Measurements from ENCODE around the gene ZDHHC13. TPM values are rescaled to one million over a fixed set of nuclear protein-coding genes. Genes with fewer than 3 reads are reported as not detected.

ZDHHC13 gene
- total and polyA plus RNA-seq, 2 of the 8 experiments (the other 6 are each of a cell fraction or from before 2014, with no cell fraction given), result 22.4 to 24.1 TPM

- no peak for TF ChIP-seq NRF1 (IDR thresholded peaks at IDR 0.05; ENCODE audit: low read depth, low read length)
- no peak for TF ChIP-seq PHF8 (conservative IDR thresholded peaks at IDR 0.05; ENCODE audit: low read depth, low read length)
- TF ChIP-seq EZH2 (IDR thresholded peaks at IDR 0.05; ENCODE audit: low read depth, low read length, severe bottlenecking), result no peak
- no peak for TF ChIP-seq RXRA (IDR thresholded peaks at IDR 0.05; ENCODE audit: insufficient read depth, low read depth, low read length)
- TF ChIP-seq POLR2AphosphoS5 (IDR thresholded peaks at IDR 0.05; ENCODE audit: low read depth, low read length), result no peak
- no peak for TF ChIP-seq KDM4A (IDR thresholded peaks at IDR 0.05; ENCODE audit: low read depth, low read length, severe bottlenecking)
- 0 out of 2 replicates have a peak, but pooled peaks have one; percentile 6 for TF ChIP-seq BRCA1 (IDR thresholded peaks at IDR 0.05; ENCODE audit: low read depth, low read length)
- no peak for TF ChIP-seq SP2 (IDR thresholded peaks at IDR 0.05; ENCODE audit: low read length)
- no peak for TF ChIP-seq TBP (IDR thresholded peaks at IDR 0.05; ENCODE audit: low read depth, low read length)
- TF ChIP-seq ZNF274 (IDR thresholded peaks at IDR 0.05; ENCODE audit: borderline replicate concordance, extremely low read depth, low read length), result no peak
- TF ChIP-seq BACH1 (IDR thresholded peaks at IDR 0.05; ENCODE audit: low read length), result peak; percentile 48; the same call in 1 of the 2 replicates
- no peak for TF ChIP-seq TAF1 (IDR thresholded peaks at IDR 0.05; ENCODE audit: low read depth, low read length)
- TF ChIP-seq ATF3 (IDR thresholded peaks at IDR 0.05; ENCODE audit: insufficient read depth, low read depth, low read length), result no peak; the same call in 1 of the 2 replicates
- TF ChIP-seq TCF12 (IDR thresholded peaks at IDR 0.05; ENCODE audit: low read depth, low read length), result no peak
- no peak for TF ChIP-seq POLR2A (IDR thresholded peaks at IDR 0.05; ENCODE audit: control extremely low read depth in 1 of 2, low read depth in 2 of 2, low read length in 2 of 2)
- TF ChIP-seq JUND (IDR thresholded peaks at IDR 0.05; ENCODE audit: low read length), result 0 out of 2 replicates have a peak, but pooled peaks have one; percentile 56
- TF ChIP-seq CTCF (IDR thresholded peaks at IDR 0.05; ENCODE audit: control extremely low read depth in 1 of 3, insufficient read depth in 1 of 3, low read depth in 1 of 3, low read length in 3 of 3), result peak; percentile 57 to 100 (median 95)
- TF ChIP-seq CBX5 (IDR thresholded peaks at IDR 0.05; ENCODE audit: low read depth, low read length), result no peak
- TF ChIP-seq MAX (IDR thresholded peaks at IDR 0.05), result peak; percentile 50; the same call in 1 of the 2 replicates
- peak; percentile 53; the same call in 1 of the 2 replicates for TF ChIP-seq MAFK (IDR thresholded peaks at IDR 0.05; ENCODE audit: low read depth, low read length)
- TF ChIP-seq SAP30 (IDR thresholded peaks at IDR 0.05; ENCODE audit: insufficient read depth, insufficient replicate concordance, low read length), result no peak
- no peak for TF ChIP-seq CBX8 (IDR thresholded peaks at IDR 0.05; ENCODE audit: borderline replicate concordance, low read depth, low read length)
- no peak for TF ChIP-seq CHD2 (IDR thresholded peaks at IDR 0.05; ENCODE audit: low read length)
- TF ChIP-seq BCL11A (IDR thresholded peaks at IDR 0.05; ENCODE audit: low read depth in 2 of 2, low read length in 2 of 2), result no peak
Measured at GRCh38 chr11:19071255-19071654, 45.7 kb upstream of the ZDHHC13 start (continued).
